NCI-H2081 treated with DMSO at 0.1 percent for 48 hours (cell line): ENCODE data around the gene TMEM63B.
"Not testable (repeated sequence)": the region's sequence is repeated elsewhere in the genome, so short reads cannot be mapped to it uniquely, and the experiment has no call there.

ENCODE experiments used
- DNase-seq: peaks from one replicate; lab custom pipeline; 2025; lab: John Stamatoyannopoulos, UW

TMEM63B gene

GRCh38 chr6:44171899-44172546 lies 44.7 kb downstream of the TMEM63B start:
- DNase-seq: no peak

GRCh38 chr6:44172731-44173500 lies 45.6 kb downstream of the TMEM63B start:
- no peak for DNase-seq

- DNase-seq: no peak
Measured at GRCh38 chr6:44176130-44176761, 48.9 kb downstream of the TMEM63B start.

DNA sequence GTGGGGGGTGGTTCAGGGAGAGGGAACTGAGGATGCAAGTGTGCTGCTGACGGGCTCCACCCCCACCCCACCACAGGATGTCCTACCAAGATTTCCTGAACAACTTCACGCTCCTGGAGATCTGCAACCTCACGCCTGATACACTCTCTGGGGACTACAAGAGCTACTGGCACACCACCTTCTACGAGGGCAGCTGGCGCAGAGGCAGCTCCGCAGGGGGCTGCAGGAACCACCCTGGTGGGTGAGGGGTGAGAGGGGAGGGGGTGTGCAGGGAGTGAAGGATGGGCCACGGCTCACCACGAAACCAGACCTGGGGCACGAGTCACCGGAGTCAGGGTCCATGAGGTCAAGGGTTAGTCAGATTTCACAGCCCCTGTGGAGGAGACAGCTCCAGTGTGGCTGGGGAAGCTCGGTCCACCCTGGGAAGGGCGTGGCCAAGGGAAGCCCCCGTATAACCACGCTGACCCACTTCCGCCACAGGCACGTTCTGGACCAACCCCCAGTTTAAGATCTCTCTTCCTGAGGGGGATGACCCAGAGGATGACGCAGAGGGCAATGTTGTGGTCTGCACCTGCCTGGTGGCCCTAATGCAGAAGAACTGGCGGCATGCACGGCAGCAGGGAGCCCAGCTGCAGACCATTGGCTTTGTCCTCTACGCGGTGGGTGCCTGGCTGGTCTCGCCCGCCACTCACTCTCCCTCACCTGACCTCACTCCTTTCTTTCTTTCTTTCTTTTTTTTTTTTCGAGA lies 49.6 kb downstream of the TMEM63B start:
- DNase-seq: no peak

DNA sequence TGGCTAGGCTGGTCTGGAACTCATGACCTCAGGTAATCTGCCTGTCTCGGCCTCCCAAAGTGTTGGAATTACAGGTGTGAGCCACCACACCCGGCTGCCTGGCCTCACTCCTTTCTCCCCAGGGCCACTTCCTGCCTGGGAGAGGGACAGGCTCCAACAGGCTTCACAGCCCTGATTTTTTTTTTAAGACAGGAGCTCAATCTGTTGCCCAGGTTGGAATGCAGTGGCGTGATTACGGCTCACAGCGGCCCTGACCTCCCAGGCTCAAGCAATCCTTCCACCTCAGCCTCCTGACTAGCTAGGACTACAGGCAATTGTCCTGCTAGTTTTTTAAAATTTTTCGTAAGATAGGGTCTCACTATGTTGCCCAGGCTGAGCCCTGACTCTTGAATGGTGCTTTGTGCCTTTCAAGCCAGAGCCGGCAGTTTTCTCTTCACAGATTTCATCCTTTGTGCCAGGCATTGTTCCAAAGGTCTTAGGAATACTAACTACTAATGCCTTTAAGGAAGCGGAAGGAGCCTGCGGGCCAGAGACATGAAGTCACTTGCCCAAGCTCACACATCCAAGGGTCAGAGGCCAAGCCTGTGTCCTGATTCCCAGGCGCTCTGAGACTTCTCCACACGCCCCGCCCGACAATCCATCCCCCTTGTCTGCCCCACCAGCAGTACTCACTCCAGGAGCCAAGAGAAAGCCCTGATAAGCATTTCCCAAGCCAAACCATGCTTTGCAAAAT lies 50.5 kb downstream of the TMEM63B start:
- DNase-seq: no peak

DNA sequence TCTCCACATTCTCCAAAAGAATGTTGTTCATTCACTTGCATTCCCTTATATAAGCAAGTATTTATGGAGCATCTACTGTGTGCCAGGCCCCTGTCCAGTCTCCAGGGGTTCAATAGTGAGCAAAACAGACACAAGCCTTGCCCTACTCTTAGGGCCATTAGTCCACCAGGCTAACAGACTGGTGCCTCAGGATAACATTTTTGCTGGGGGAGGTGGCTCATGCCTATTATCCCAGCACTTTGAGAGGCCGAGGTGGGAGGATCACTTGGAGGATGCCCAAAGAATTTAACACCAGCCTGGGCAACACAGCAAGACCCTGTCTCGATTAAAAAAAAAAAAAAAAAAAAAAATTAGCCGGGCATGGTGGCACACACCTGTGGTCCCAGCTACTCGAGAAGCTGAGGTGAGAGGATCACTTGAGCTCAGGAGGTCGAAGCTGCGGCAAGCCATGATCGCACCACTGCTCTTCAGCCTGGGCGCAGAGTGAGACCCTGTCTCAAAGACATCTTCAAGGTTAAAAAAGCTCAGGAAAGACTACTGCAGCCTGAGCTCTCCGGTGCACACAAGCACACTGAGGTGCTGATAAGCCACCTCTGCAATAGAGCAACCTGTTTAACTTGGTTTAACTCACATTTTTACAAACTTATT lies 51.2 kb downstream of the TMEM63B start:
- DNase-seq: no peak

DNA sequence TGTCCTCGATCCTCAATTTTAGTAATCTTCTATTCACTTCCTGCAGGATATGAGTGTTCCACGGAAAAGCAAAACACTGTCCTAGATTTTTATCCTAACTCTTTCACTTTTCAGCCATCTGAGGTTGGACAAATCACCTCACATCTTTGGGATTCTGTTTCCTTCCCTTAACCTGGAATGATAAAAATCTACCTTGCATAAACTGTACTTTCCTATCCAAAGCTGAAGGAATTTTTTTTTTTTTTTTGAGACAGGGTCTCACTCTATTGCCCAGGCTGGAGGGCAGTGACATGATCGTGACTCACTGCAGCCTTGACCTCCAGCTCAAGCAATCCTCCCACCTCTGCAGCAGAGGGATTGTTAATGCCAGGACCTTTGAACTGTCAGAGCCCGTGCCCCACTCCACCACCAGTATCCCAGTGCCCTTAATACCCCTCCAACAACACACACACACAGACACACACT lies 51.8 kb downstream of the TMEM63B start:
- DNase-seq: no peak

- no peak for DNase-seq
Measured at GRCh38 chr6:44179648-44180047, 52.3 kb downstream of the TMEM63B start.

- no peak for DNase-seq
Measured at GRCh38 chr6:44180406-44180805, 53.1 kb downstream of the TMEM63B start.

DNA sequence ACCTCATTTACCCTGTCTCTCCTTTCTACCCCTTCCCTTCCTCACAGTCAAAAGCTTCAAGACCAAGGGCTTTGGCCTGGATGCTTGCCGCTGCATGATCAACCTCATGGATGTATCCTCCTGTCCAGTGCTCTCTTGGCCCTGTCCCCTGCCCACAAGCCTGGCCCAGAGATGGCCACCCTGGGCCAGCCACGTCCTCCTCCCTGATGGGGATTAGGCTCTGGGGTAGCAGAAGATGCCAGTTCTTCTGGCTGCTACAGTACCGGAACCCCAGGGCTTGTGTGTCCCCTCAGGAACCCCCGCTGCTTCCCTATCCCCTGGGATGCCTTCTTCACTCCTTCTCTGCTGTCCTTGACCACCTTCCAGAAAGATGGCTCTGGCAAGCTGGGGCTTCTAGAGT lies 53.5 kb downstream of the TMEM63B start:
- no peak for DNase-seq

DNA sequence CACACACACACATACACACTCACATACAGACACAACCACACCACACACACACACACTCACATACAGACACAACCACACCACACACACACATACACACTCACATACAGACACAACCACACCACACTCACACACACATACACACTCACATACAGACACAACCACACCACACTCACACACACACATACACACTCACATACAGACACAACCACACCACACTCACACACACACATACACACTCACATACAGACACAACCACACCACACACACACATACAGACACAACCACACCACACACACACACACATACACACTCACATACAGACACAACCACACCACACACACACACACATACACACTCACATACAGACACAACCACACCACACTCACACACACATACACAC lies 54.4 kb downstream of the TMEM63B start:
- DNase-seq: not testable (repeated sequence)

DNA sequence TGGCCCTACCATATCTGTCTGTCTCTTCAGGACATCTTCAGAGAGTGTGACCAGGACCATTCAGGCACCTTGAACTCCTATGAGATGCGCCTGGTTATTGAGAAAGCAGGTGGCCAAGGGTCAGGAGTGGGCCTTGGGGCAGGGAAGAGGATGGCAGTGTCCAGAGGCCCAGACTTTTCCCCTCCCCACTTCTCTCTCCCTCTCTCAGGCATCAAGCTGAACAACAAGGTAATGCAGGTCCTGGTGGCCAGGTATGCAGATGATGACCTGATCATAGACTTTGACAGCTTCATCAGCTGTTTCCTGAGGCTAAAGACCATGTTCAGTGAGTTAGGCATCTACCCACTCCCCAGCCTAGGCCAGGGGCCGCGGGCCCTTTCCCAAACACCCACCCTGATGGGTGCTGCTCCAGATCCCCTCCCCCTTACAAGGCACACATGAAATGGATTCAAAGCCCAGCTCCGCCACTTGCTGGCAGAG lies 55.6 kb downstream of the TMEM63B start:
- no peak for DNase-seq

DNA sequence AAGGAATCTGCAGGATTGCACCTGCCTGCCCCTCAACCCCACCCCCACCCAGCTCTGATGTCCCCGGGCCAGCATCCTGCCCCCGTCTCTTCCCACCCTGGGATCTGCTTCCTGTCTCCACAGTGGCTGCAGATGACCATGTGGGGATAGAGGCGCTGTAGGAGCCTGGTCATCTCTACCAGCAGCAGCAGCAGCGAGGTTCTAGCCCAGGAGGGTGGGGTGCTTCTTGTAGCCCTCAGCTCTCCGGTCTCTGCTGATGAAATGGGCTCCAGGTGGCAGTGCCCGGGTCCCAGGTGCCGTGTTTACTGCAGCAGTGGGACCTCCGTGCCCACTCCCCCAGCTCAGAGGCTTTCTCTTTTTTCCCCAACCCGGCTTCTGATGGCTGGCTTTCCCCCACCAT lies 56.4 kb downstream of the TMEM63B start:
- no peak for DNase-seq

GRCh38 chr6:44185356-44185755 lies 58.0 kb downstream of the TMEM63B start:
- not testable (repeated sequence) for DNase-seq

GRCh38 chr6:44185953-44186634 lies 58.7 kb downstream of the TMEM63B start:
- DNase-seq: no peak

- no peak for DNase-seq
Measured at GRCh38 chr6:44186635-44187025, 59.3 kb downstream of the TMEM63B start.

- no peak for DNase-seq
Measured at GRCh38 chr6:44188819-44189218, 61.5 kb downstream of the TMEM63B start.

- DNase-seq: no peak
Measured at GRCh38 chr6:44189257-44189656, 61.9 kb downstream of the TMEM63B start.

GRCh38 chr6:44190715-44191114 lies 63.4 kb downstream of the TMEM63B start:
- DNase-seq: no peak

DNA sequence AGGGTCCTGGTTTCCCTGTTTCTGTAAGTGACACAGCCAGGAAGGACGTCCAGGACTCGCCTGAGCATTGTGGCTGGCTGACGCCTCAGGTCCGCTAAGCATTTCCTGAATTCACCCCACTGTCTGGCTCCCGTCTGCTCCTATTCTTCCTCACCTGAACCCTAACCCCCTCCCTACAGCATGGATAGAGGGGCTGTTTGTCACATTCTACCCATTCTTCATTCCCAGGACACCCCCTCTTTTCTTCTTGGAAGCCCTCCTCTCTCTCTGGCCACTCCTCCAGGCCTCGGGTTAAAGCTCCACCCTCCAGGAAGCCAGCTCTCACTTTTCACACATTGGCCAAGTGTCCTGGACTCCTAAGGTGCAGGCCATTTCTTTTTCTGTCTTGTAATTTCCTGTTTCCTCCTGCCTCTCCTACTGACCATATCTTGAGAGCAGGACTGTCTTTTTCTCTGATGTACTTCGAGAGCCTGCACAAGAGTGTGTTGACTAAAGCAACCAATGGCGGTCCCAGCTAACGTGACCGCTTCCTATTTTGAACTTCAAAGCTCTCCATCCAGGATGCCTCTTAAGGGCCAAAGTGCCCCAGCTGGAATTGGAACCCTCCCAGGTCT lies 65.2 kb downstream of the TMEM63B start:
- DNase-seq: no peak
